ENCODE results near the gene RPP38. TPM values are rescaled to one million over a fixed set of nuclear protein-coding genes. Genes with fewer than 3 reads are reported as not detected.
A peak's percentile ranks its signal among the peaks of the same experiment; 100 is the strongest.

RPP38 gene
- total and polyA plus RNA-seq, 2 of the 4 experiments (the other 2 are of a cell fraction) = 12.4 to 19.0 TPM

GRCh38 chr10:15083674-15084501, 13.3 kb upstream of the RPP38 start:
- peak overlapping the region; percentile 53 for H3K9ac ChIP-seq (ENCODE audit: low read depth, low read length)
- in situ Hi-C loops (cut with MboI; ENCODE audit: low sequenced_read_pairs) (loop anchor here (25.0 kb wide), 1 partner anchor 572 kb away; no protein-coding TSS in a partner anchor), dilution Hi-C loops (cut with HindIII; ENCODE audit: low sequenced_read_pairs, unreplicated experiment) (no loop called here), intact Hi-C loops (cut with micrococcal nuclease) (no loop called here)
- peak overlapping the region; percentile 83 for H2AK9ac ChIP-seq (replicated peaks; ENCODE audit: low read depth, low read length, poor library complexity)
- BruUV-seq (replicated peaks) = no TSS peak
- POLR2A ChIA-PET (ENCODE audit: unreplicated experiment) = no interaction called here
- H3K27me3 ChIP-seq (ENCODE audit: control insufficient read depth, insufficient read depth, low read length) = no peaks in the 10 kb centered on the region
- H2BK5ac ChIP-seq (ENCODE audit: low read depth, low read length, poor library complexity, severe bottlenecking) = no peak overlapping the region
- peak; percentile 2; the same call in 1 of the 2 replicates for ATAC-seq (ENCODE audit: low read depth)
- H3K79me1 ChIP-seq (ENCODE audit: low read depth in 1 of 2, low read length in 2 of 2) = no peaks in the 10 kb centered on the region
- H3K9me3 ChIP-seq (ENCODE audit: control insufficient read depth, insufficient read depth, low read length) = no peaks in the 10 kb centered on the region
- peak overlapping the region; percentile 66 for H3K4ac ChIP-seq (ENCODE audit: low read depth, low read length)
- H3K27ac ChIP-seq (ENCODE audit: insufficient read depth, low read length) = peak overlapping the region; percentile 33; the same call in 1 of the 2 replicates
- no peak overlapping the region for H3K18ac ChIP-seq (ENCODE audit: low read depth, low read length)
- no peak overlapping the region for H3K56ac ChIP-seq (ENCODE audit: extremely low read depth, insufficient read depth, low read length)
- peak overlapping the region; percentile 41 to 73; a peak in 3 of 4 replicates for H4K8ac ChIP-seq (ENCODE audit: low read depth in 2 of 2, low read length in 2 of 2)
- CTCF ChIA-PET = no interaction called here
- peak overlapping the region; percentile 51; the same call in 1 of the 2 replicates for H4K5ac ChIP-seq (ENCODE audit: low read depth, low read length)
- H2BK20ac ChIP-seq (ENCODE audit: low read depth, low read length) = no peak overlapping the region
- DNase-seq = no peak
- 0 out of 2 replicates have a peak, but pooled peaks cover 2% of the 10 kb centered on the region for H3K9me1 ChIP-seq (ENCODE audit: insufficient read depth, low read length)
- TF ChIP-seq SMC3 (IDR thresholded peaks at IDR 0.05; ENCODE audit: low read depth, low read length) (no peak), CEBPB (IDR thresholded peaks at IDR 0.05; ENCODE audit: low read depth, low read length) (no peak), RFX5 (IDR thresholded peaks at IDR 0.05; ENCODE audit: low read depth, low read length) (no peak), CHD1 (IDR thresholded peaks at IDR 0.05; ENCODE audit: low read depth, low read length) (no peak), MAZ (IDR thresholded peaks at IDR 0.05; ENCODE audit: borderline replicate concordance, low read depth, low read length) (no peak), CTCF (conservative IDR thresholded peaks at IDR 0.05; ENCODE audit: low read depth, low read length) (no peak), ELK1 (IDR thresholded peaks at IDR 0.05; ENCODE audit: borderline replicate concordance, low read depth, low read length) (no peak), RCOR1 (IDR thresholded peaks at IDR 0.05; ENCODE audit: insufficient replicate concordance, low read length) (no peak), RAD21 (IDR thresholded peaks at IDR 0.05; ENCODE audit: low read length) (no peak), MXI1 (IDR thresholded peaks at IDR 0.05; ENCODE audit: borderline replicate concordance, low read depth, low read length) (no peak), USF2 (IDR thresholded peaks at IDR 0.05; ENCODE audit: low read depth, low read length) (no peak), BHLHE40 (IDR thresholded peaks at IDR 0.05; ENCODE audit: low read depth, low read length) (no peak), MAFK (IDR thresholded peaks at IDR 0.05; ENCODE audit: low read depth, low read length) (no peak), POLR2A (IDR thresholded peaks at IDR 0.05; ENCODE audit: low read depth, low read length) (no peak)
- H3K14ac ChIP-seq (replicated peaks; ENCODE audit: low read depth, low read length) = peak overlapping the region; percentile 40
- H3K4me1 ChIP-seq (ENCODE audit: control insufficient read depth, insufficient read depth, low read length) = peaks cover 5% of the 10 kb centered on the region; the same call in 1 of the 2 replicates
- H3K23ac ChIP-seq (ENCODE audit: low read depth, low read length) = peak overlapping the region; percentile 18; the same call in 1 of the 2 replicates
- peak overlapping the region; percentile 31 for H4K91ac ChIP-seq (ENCODE audit: insufficient read depth, low read depth, low read length)
- no peaks in the 10 kb centered on the region for H3K36me3 ChIP-seq (ENCODE audit: control insufficient read depth, insufficient read depth, low read length)
- H2BK15ac ChIP-seq (ENCODE audit: low read depth, low read length) = no peak overlapping the region
- peak overlapping the region; percentile 35 for H3K4me3 ChIP-seq (ENCODE audit: insufficient read depth, low read depth, low read length)
- H2AK5ac ChIP-seq (ENCODE audit: low read depth, low read length) = peak overlapping the region; percentile 56; the same call in 1 of the 2 replicates
- H4K20me1 ChIP-seq (ENCODE audit: insufficient read depth, low read length) = no peaks in the 10 kb centered on the region
- peak overlapping the region; percentile 85 for H2AFZ ChIP-seq (replicated peaks; ENCODE audit: low read length, poor library complexity)
- H3K4me2 ChIP-seq (ENCODE audit: low read depth, low read length) = peak overlapping the region; percentile 45
- 67% methylated on average over 6 of the region's 18 CpGs; no CpG with 5 or more reads in 1 of the 2 experiments for WGBS, 2 experiments (ENCODE audit: extremely low coverage in 2 of 2, insufficient read length in 1 of 2)
- no peak overlapping the region for H2BK120ac ChIP-seq (ENCODE audit: low read depth, low read length)
